Upper lobe of left lung (tissue), 6 donors: ENCODE results near the gene DEPDC1. TPM values are rescaled to one million over a fixed set of nuclear protein-coding genes. Genes with fewer than 3 reads are reported as not detected.

ENCODE experiments used
- ATAC-seq, 2 donors: fragments of 200-7000 bp; cut with Tn5 transposase; one replicate each; pipeline ENCODE4 v1.9.1; 2022; ENCODE audit warnings: mild to moderate bottlenecking in 2 of 2, moderate library complexity in 2 of 2; ENCODE audit not compliant: low FRiP score in 2 of 2
- DNase-seq, 2 donors: peaks; one replicate each; pipeline ENCODE4 v3.0.0-alpha.2; 2019 to 2020
- H3K27ac ChIP-seq, 4 donors: fragments of 200-600 bp; sonication (generic); one replicate each; pipeline ENCODE4 v1.5.1; 2016 to 2019
- H3K27me3 ChIP-seq, 4 donors: fragments of 200-600 bp; sonication (generic); one replicate each; pipeline ENCODE4 v1.5.1; 2017 to 2019
- H3K36me3 ChIP-seq, 4 donors: fragments of 200-600 bp; sonication (generic); one replicate each; pipeline ENCODE4 v1.5.1; 2016 to 2019
- H3K4me1 ChIP-seq, 4 donors: fragments of 200-600 bp; sonication (generic); one replicate each; pipeline ENCODE4 v1.5.1; 2018 to 2019
- H3K4me3 ChIP-seq, 4 donors: fragments of 200-600 bp; sonication (generic); one replicate each; pipeline ENCODE4 v1.5.1; 2017 to 2019; ENCODE audit warnings: mild to moderate bottlenecking in 2 of 4, moderate library complexity in 1 of 4
- H3K9me3 ChIP-seq, 4 donors: fragments of 200-600 bp; sonication (generic); one replicate each; pipeline ENCODE4 v1.5.1; 2018 to 2019
- CTCF ChIP-seq, 6 experiments: fragments of 450-650 bp in 4 of 6; fragments of 200-600 bp in 2 of 6; sonication (generic) in 2 of 6; IDR thresholded peaks; one replicate each; pipeline ENCODE4 v1.5.1; 2016 to 2019; ENCODE audit warnings: antibody characterized with exemption in 6 of 6
- EP300 ChIP-seq, 4 donors: sonication (generic); formaldehyde crosslinking; IDR thresholded peaks; one replicate each; pipeline ENCODE4 v1.5.1; 2017; ENCODE audit warnings: antibody characterized with exemption in 4 of 4, control low read depth in 2 of 4
- POLR2A ChIP-seq, 4 donors: fragments of 450-650 bp; IDR thresholded peaks; one replicate each; pipeline ENCODE4 v1.5.1; 2016 to 2017; ENCODE audit warnings: antibody characterized with exemption in 4 of 4, mild to moderate bottlenecking in 2 of 4
- POLR2AphosphoS5 ChIP-seq, 2 donors: sonication (generic); formaldehyde crosslinking; IDR thresholded peaks; one replicate each; pipeline ENCODE4 v1.5.1; 2017; ENCODE audit warnings: antibody characterized with exemption in 2 of 2
- WGBS, 2 donors: methylation state at CpG; one replicate each; pipeline ENCODE4 v1.1.5; 2017 to 2018; 5-methylcytosine and 5-hydroxymethylcytosine counted together
- total RNA-seq, 6 donors: library from RNA; depleted of rRNA in 4 of 6; stranded (reverse); fragments of >200 nt in 4 of 6; gene quantifications; one replicate each; pipeline versions ENCODE4 v1.1.0 to v1.2.1, GENCODE V29; 2016 to 2021
- donor health status: DM: no; HTN: no; CAD: no; lungs with moderate emphysema.
- donor health status: DM: no; HTN: yes; CAD: no; lungs with severe emphysema.

DEPDC1 gene
- total RNA-seq, 6 donors from 2014 or later = 0.14 to 1.6 (median 0.69) TPM; not detected in 1

- 79 to 80% methylated on average over 2 of the region's 2 CpGs for WGBS, 2 donors
- no peaks in the 10 kb centered on the region for H3K4me1 ChIP-seq
- no peak overlapping the region for H3K27ac ChIP-seq
- H3K36me3 ChIP-seq = no peaks in the 10 kb centered on the region
- TF ChIP-seq CTCF (IDR thresholded peaks at IDR 0.05) (peak in 1 of 6 experiments; percentile 11), POLR2A (IDR thresholded peaks at IDR 0.05) (no peak)
- no peaks in the 10 kb centered on the region for H3K27me3 ChIP-seq
- no peak for ATAC-seq
- H3K4me3 ChIP-seq = no peak overlapping the region
- H3K9me3 ChIP-seq = no peaks in the 10 kb centered on the region
- no peak for DNase-seq
Measured at GRCh38 chr1:68470388-68470970, 26.4 kb downstream of the DEPDC1 start.

GRCh38 chr1:68464891-68465290 lies 32.0 kb downstream of the DEPDC1 start:
- Histone ChIP-seq H3K9me3 (no peaks in the 10 kb centered on the region), H3K4me3 (no peak overlapping the region), H3K4me1 (no peaks in the 10 kb centered on the region), H3K27ac (no peak overlapping the region), H3K36me3 (no peaks in the 10 kb centered on the region), H3K27me3 (no peaks in the 10 kb centered on the region)
- TF ChIP-seq POLR2AphosphoS5 (IDR thresholded peaks at IDR 0.05) (no peak), POLR2A (IDR thresholded peaks at IDR 0.05) (no peak), EP300 (IDR thresholded peaks at IDR 0.05) (no peak), CTCF (IDR thresholded peaks at IDR 0.05) (no peak)
- 54 to 57% methylated on average over 6 of the region's 6 CpGs for WGBS, 2 donors
- ATAC-seq (no peak), DNase-seq (no peak)

GRCh38 chr1:68460935-68461334 lies 35.9 kb downstream of the DEPDC1 start:
- H3K4me3 ChIP-seq = no peak overlapping the region
- no peak for DNase-seq
- no peaks in the 10 kb centered on the region for H3K27me3 ChIP-seq
- H3K4me1 ChIP-seq = no peaks in the 10 kb centered on the region
- TF ChIP-seq POLR2A (IDR thresholded peaks at IDR 0.05) (no peak), POLR2AphosphoS5 (IDR thresholded peaks at IDR 0.05) (no peak), CTCF (IDR thresholded peaks at IDR 0.05) (no peak)
- H3K9me3 ChIP-seq = no peaks in the 10 kb centered on the region
- no peaks in the 10 kb centered on the region for H3K36me3 ChIP-seq
- ATAC-seq = no peak
- WGBS, 2 donors = 83 to 91% methylated on average over 4 of the region's 4 CpGs
- H3K27ac ChIP-seq = no peak overlapping the region

- no peaks in the 10 kb centered on the region for H3K4me1 ChIP-seq
- no peak overlapping the region for H3K4me3 ChIP-seq
- H3K27ac ChIP-seq = no peak overlapping the region
- 80 to 86% methylated on average over 1 of the region's 1 CpG for WGBS, 2 donors
- TF ChIP-seq CTCF (IDR thresholded peaks at IDR 0.05) = no peak
- no peak for TF ChIP-seq POLR2AphosphoS5 (IDR thresholded peaks at IDR 0.05)
- no peak for TF ChIP-seq EP300 (IDR thresholded peaks at IDR 0.05)
- TF ChIP-seq POLR2A (IDR thresholded peaks at IDR 0.05) = no peak
- H3K36me3 ChIP-seq = no peaks in the 10 kb centered on the region
- H3K9me3 ChIP-seq = no peaks in the 10 kb centered on the region
- no peaks in the 10 kb centered on the region for H3K27me3 ChIP-seq
- ATAC-seq (no peak), DNase-seq (no peak)
Measured at GRCh38 chr1:68459796-68460195, 37.1 kb downstream of the DEPDC1 start.

GRCh38 chr1:68459091-68459490 lies 37.8 kb downstream of the DEPDC1 start:
- ATAC-seq (no peak), DNase-seq (no peak)
- TF ChIP-seq POLR2AphosphoS5 (IDR thresholded peaks at IDR 0.05) (no peak), POLR2A (IDR thresholded peaks at IDR 0.05) (no peak), CTCF (IDR thresholded peaks at IDR 0.05) (no peak), EP300 (IDR thresholded peaks at IDR 0.05) (no peak)
- no peaks in the 10 kb centered on the region for H3K36me3 ChIP-seq
- 73 to 82% methylated on average over 2 of the region's 2 CpGs for WGBS, 2 donors
- H3K27ac ChIP-seq = no peak overlapping the region
- H3K4me1 ChIP-seq = no peaks in the 10 kb centered on the region
- no peaks in the 10 kb centered on the region for H3K9me3 ChIP-seq
- no peak overlapping the region for H3K4me3 ChIP-seq
- no peaks in the 10 kb centered on the region for H3K27me3 ChIP-seq
